ENCODE results near the gene TMEM62. TPM values are rescaled to one million over a fixed set of nuclear protein-coding genes. Genes with fewer than 3 reads are reported as not detected.

Gene TMEM62
- total and polyA plus RNA-seq, 9 of the 15 experiments (the other 6 are each of a cell fraction or from before 2014, with no cell fraction given), result 4.4 to 16.6 (median 11.1) TPM

DNA sequence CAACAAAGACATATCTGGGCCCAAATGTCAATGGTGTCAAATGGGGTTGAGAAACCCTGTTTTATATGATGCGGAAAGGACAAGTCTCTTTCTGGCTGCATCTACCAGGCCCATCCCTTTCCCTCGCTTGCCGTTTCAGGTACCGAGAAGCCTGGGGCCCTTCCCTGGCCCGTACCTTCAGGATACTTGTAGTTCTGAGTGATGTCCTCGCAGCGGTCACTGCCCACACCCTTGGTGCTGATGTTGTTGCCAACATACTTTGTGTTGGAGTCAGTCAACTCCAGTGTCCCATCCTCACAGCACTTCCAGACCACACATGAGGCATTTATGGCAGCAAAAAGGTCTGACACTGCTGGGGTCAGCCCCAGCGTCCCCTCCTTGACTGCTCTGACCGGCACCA lies 73.6 kb downstream of the TMEM62 start:
- in situ Hi-C loops (cut with MboI), result loop anchor here (5.0 kb wide), 1 partner anchor 70 kb away; no protein-coding TSS in a partner anchor
- no peaks in the 10 kb centered on the region for H3K9me3 ChIP-seq (replicated peaks; ENCODE audit: control insufficient read depth, insufficient read depth, low read depth, low read length)
- H3K9me1 ChIP-seq (ENCODE audit: control insufficient read depth, insufficient read depth, low read length), result no peaks in the 10 kb centered on the region
- H3K4me2 ChIP-seq (ENCODE audit: insufficient read depth, low read length), result no peak overlapping the region
- WGBS (ENCODE audit: insufficient coverage, low coverage, missing lambda C conversion rate), result 31% methylated on average over 9 of the region's 9 CpGs
- H3K79me2 ChIP-seq (ENCODE audit: control insufficient read depth, insufficient read depth, low read length), result no peaks in the 10 kb centered on the region
- no peak overlapping the region for H2AFZ ChIP-seq (ENCODE audit: low read depth, low read length)
- BruUV-seq (replicated peaks), result no TSS peak
- intact Hi-C loops (cut with micrococcal nuclease), result no loop called here
- H3K27me3 ChIP-seq (ENCODE audit: control insufficient read depth in 2 of 2, insufficient read depth in 2 of 2, low read length in 2 of 2), result peaks cover 0 to 8% of the 10 kb centered on the region in 2 experiments; a peak in 1 of 5 replicates
- FAIRE-seq (no peak), DNase-seq (ENCODE audit: extremely low read depth in 1 of 4, low spot score in 3 of 4) (no peak), ATAC-seq (no peak)
- no peaks in the 10 kb centered on the region for H4K20me1 ChIP-seq (replicated peaks; ENCODE audit: control insufficient read depth, insufficient read depth, low read length)
- ChIA-PET CTCF (ENCODE audit: low intra/inter-chr PET ratio) (no interaction called here), POLR2A (interaction anchor here (0.7 to 1.1 kb wide), 2 partner anchors 13 to 79 kb away, joined by 3 read pairs; no protein-coding TSS in a partner anchor)
- no peak overlapping the region for H3K4me3 ChIP-seq
- H3K9ac ChIP-seq (ENCODE audit: insufficient read depth in 1 of 2, low read depth in 2 of 2, low read length in 2 of 2), result no peak overlapping the region
- H3K36me3 ChIP-seq (ENCODE audit: control insufficient read depth, insufficient read depth, low read length), result no peaks in the 10 kb centered on the region
- H3K27ac ChIP-seq (ENCODE audit: extremely low read depth, low read depth, low read length), result no peak overlapping the region
- peaks cover 0 to 13% of the 10 kb centered on the region in 2 experiments; a peak in 3 of 5 replicates for H3K4me1 ChIP-seq (replicated peaks in 1 of 2; ENCODE audit: control insufficient read depth in 2 of 2, insufficient read depth in 2 of 2, low read length in 2 of 2)
- TF ChIP-seq, protein P1, sequence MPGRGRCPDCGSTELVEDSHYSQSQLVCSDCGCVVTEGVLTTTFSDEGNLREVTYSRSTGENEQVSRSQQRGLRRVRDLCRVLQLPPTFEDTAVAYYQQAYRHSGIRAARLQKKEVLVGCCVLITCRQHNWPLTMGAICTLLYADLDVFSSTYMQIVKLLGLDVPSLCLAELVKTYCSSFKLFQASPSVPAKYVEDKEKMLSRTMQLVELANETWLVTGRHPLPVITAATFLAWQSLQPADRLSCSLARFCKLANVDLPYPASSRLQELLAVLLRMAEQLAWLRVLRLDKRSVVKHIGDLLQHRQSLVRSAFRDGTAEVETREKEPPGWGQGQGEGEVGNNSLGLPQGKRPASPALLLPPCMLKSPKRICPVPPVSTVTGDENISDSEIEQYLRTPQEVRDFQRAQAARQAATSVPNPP (IDR thresholded peaks at IDR 0.05; ENCODE audit: borderline replicate concordance, insufficient read depth, insufficient read length), result no peak
- TF ChIP-seq POLR2AphosphoS5 (IDR thresholded peaks at IDR 0.05; ENCODE audit: control insufficient read depth, insufficient read depth, low read depth, low read length) (no peak), HNRNPUL1 (IDR thresholded peaks at IDR 0.05; ENCODE audit: low read length) (no peak), ZNF644 (tag; IDR thresholded peaks at IDR 0.05; ENCODE audit: low read depth) (no peak), FOXA3 (CRISPR knock-in tag; conservative IDR thresholded peaks at IDR 0.05 in 1 of 2, IDR thresholded peaks at IDR 0.05 in 1 of 2) (no peak), KDM1A (IDR thresholded peaks at IDR 0.05) (no peak), RUNX1 (IDR thresholded peaks at IDR 0.05; ENCODE audit: low read depth) (no peak), ZNF586 (CRISPR knock-in tag; conservative IDR thresholded peaks at IDR 0.05) (no peak), ZNF77 (CRISPR knock-in tag; IDR thresholded peaks at IDR 0.05) (no peak), ZNF175 (CRISPR knock-in tag; IDR thresholded peaks at IDR 0.05; ENCODE audit: low read depth) (no peak), PML (IDR thresholded peaks at IDR 0.05; ENCODE audit: low read length) (no peak)
- TF ChIP-seq, protein P2, sequence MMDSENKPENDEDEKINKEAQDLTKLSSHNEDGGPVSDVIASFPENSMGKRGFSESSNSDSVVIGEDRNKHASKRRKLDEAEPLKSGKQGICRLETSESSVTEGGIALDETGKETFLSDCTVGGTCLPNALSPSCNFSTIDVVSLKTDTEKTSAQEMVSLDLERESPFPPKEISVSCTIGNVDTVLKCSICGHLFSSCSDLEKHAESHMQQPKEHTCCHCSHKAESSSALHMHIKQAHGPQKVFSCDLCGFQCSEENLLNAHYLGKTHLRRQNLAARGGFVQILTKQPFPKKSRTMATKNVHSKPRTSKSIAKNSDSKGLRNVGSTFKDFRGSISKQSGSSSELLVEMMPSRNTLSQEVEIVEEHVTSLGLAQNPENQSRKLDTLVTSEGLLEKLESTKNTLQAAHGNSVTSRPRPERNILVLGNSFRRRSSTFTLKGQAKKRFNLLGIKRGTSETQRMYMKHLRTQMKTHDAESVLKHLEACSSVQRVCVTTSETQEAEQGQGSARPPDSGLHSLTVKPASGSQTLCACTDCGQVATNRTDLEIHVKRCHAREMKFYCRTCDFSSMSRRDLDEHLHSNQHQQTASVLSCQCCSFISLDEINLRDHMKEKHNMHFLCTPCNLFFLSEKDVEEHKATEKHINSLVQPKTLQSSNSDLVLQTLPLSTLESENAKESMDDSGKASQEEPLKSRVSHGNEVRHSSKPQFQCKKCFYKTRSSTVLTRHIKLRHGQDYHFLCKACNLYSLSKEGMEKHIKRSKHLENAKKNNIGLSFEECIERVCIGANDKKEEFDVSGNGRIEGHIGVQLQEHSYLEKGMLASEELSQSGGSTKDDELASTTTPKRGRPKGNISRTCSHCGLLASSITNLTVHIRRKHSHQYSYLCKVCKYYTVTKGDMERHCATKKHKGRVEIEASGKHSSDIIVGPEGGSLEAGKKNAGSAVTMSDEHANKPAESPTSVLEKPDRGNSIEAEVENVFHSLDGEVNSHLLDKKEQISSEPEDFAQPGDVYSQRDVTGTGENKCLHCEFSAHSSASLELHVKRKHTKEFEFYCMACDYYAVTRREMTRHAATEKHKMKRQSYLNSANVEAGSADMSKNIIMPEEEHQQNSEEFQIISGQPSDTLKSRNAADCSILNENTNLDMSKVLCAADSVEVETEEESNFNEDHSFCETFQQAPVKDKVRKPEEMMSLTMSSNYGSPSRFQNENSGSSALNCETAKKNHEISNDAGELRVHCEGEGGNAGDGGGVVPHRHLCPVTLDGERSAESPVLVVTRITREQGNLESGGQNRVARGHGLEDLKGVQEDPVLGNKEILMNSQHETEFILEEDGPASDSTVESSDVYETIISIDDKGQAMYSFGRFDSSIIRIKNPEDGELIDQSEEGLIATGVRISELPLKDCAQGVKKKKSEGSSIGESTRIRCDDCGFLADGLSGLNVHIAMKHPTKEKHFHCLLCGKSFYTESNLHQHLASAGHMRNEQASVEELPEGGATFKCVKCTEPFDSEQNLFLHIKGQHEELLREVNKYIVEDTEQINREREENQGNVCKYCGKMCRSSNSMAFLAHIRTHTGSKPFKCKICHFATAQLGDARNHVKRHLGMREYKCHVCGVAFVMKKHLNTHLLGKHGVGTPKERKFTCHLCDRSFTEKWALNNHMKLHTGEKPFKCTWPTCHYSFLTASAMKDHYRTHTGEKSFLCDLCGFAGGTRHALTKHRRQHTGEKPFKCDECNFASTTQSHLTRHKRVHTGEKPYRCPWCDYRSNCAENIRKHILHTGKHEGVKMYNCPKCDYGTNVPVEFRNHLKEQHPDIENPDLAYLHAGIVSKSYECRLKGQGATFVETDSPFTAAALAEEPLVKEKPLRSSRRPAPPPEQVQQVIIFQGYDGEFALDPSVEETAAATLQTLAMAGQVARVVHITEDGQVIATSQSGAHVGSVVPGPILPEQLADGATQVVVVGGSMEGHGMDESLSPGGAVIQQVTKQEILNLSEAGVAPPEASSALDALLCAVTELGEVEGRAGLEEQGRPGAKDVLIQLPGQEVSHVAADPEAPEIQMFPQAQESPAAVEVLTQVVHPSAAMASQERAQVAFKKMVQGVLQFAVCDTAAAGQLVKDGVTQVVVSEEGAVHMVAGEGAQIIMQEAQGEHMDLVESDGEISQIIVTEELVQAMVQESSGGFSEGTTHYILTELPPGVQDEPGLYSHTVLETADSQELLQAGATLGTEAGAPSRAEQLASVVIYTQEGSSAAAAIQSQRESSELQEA (IDR thresholded peaks at IDR 0.05; ENCODE audit: low read depth), result no peak
- TF ChIP-seq, protein P3, sequence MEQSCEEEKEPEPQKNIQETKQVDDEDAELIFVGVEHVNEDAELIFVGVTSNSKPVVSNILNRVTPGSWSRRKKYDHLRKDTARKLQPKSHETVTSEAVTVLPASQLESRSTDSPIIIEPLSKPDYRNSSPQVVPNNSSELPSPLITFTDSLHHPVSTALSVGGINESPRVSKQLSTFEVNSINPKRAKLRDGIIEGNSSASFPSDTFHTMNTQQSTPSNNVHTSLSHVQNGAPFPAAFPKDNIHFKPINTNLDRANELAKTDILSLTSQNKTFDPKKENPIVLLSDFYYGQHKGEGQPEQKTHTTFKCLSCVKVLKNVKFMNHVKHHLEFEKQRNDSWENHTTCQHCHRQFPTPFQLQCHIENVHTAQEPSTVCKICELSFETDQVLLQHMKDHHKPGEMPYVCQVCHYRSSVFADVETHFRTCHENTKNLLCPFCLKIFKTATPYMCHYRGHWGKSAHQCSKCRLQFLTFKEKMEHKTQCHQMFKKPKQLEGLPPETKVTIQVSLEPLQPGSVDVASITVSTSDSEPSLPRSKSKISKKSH (CRISPR knock-in tag; IDR thresholded peaks at IDR 0.05), result no peak

Data from K562 (cell line).